ENCODE measurements around the gene ABCC8. TPM values are rescaled to one million over a fixed set of nuclear protein-coding genes. Genes with fewer than 3 reads are reported as not detected.

Gene ABCC8
- polyA plus RNA-seq, 1 experiment: not detected

GRCh38 chr11:17511571-17511970 lies 34.9 kb upstream of the ABCC8 start:
- ChIA-PET CTCF (interaction anchor here (1.3 to 3.3 kb wide), 2 partner anchors 16 to 128 kb away, joined by 5 to 16 read pairs; no protein-coding TSS in a partner anchor), POLR2A (no interaction called here)
- H3K9me3 ChIP-seq (ENCODE audit: control insufficient read depth, insufficient read depth, low read length): no peaks in the 10 kb centered on the region
- no peak for DNase-seq (ENCODE audit: low read depth, low spot score)
- no peak overlapping the region for H3K27ac ChIP-seq (ENCODE audit: low read depth, low read length)
- no peak for TF ChIP-seq CTCF (IDR thresholded peaks at IDR 0.05; ENCODE audit: low read depth, low read length)
- H3K27me3 ChIP-seq (ENCODE audit: control insufficient read depth, insufficient read depth, low read length): peaks cover 7% of the 10 kb centered on the region
- no peak overlapping the region for H3K4me3 ChIP-seq (ENCODE audit: low read depth, low read length)

- H3K9me3 ChIP-seq (ENCODE audit: control insufficient read depth, insufficient read depth, low read length): no peaks in the 10 kb centered on the region
- H3K27me3 ChIP-seq (ENCODE audit: control insufficient read depth, insufficient read depth, low read length): peaks cover 7% of the 10 kb centered on the region
- ChIA-PET CTCF (interaction anchor here (1.3 kb wide), 1 partner anchor 127 kb away, joined by 5 read pairs; no protein-coding TSS in a partner anchor), POLR2A (no interaction called here)
- no peak overlapping the region for H3K4me3 ChIP-seq (ENCODE audit: low read depth, low read length)
- DNase-seq (ENCODE audit: low read depth, low spot score): no peak
- TF ChIP-seq CTCF (IDR thresholded peaks at IDR 0.05; ENCODE audit: low read depth, low read length): no peak
- no peak overlapping the region for H3K27ac ChIP-seq (ENCODE audit: low read depth, low read length)
These were observed 34.0 kb upstream of the ABCC8 start for GRCh38 chr11:17510507-17511206.

GRCh38 chr11:17508791-17509190 lies 32.1 kb upstream of the ABCC8 start:
- no peak for DNase-seq (ENCODE audit: low read depth, low spot score)
- H3K4me3 ChIP-seq (ENCODE audit: low read depth, low read length): no peak overlapping the region
- no peak overlapping the region for H3K27ac ChIP-seq (ENCODE audit: low read depth, low read length)
- CTCF ChIA-PET: interaction anchor here (1.1 to 3.3 kb wide), 2 partner anchors 10 to 125 kb away, joined by 3 to 16 read pairs; no protein-coding TSS in a partner anchor
- H3K9me3 ChIP-seq (ENCODE audit: control insufficient read depth, insufficient read depth, low read length): no peaks in the 10 kb centered on the region
- no peak for TF ChIP-seq CTCF (IDR thresholded peaks at IDR 0.05; ENCODE audit: low read depth, low read length)
- POLR2A ChIA-PET: no interaction called here
- H3K27me3 ChIP-seq (ENCODE audit: control insufficient read depth, insufficient read depth, low read length): peaks cover 7% of the 10 kb centered on the region

GRCh38 chr11:17508306-17508705 lies 31.7 kb upstream of the ABCC8 start:
- ChIA-PET POLR2A (no interaction called here), CTCF (interaction anchor here (0.9 to 3.3 kb wide), 4 partner anchors 9 to 445 kb away, joined by 3 to 16 read pairs (median 4); no protein-coding TSS in a partner anchor)
- no peak for DNase-seq (ENCODE audit: low read depth, low spot score)
- no peaks in the 10 kb centered on the region for H3K9me3 ChIP-seq (ENCODE audit: control insufficient read depth, insufficient read depth, low read length)
- H3K27ac ChIP-seq (ENCODE audit: low read depth, low read length): no peak overlapping the region
- peaks cover 5% of the 10 kb centered on the region for H3K27me3 ChIP-seq (ENCODE audit: control insufficient read depth, insufficient read depth, low read length)
- TF ChIP-seq CTCF (IDR thresholded peaks at IDR 0.05; ENCODE audit: low read depth, low read length): no peak
- no peak overlapping the region for H3K4me3 ChIP-seq (ENCODE audit: low read depth, low read length)

GRCh38 chr11:17507773-17508172 lies 31.1 kb upstream of the ABCC8 start:
- TF ChIP-seq CTCF (IDR thresholded peaks at IDR 0.05; ENCODE audit: low read depth, low read length): no peak
- H3K27me3 ChIP-seq (ENCODE audit: control insufficient read depth, insufficient read depth, low read length): peaks cover 5% of the 10 kb centered on the region
- CTCF ChIA-PET: interaction anchor here (0.8 to 3.3 kb wide), 5 partner anchors 9 to 445 kb away, joined by 3 to 16 read pairs (median 4); no protein-coding TSS in a partner anchor
- POLR2A ChIA-PET: no interaction called here
- H3K4me3 ChIP-seq (ENCODE audit: low read depth, low read length): no peak overlapping the region
- no peaks in the 10 kb centered on the region for H3K9me3 ChIP-seq (ENCODE audit: control insufficient read depth, insufficient read depth, low read length)
- H3K27ac ChIP-seq (ENCODE audit: low read depth, low read length): no peak overlapping the region
- no peak for DNase-seq (ENCODE audit: low read depth, low spot score)

Measured in AG04450 (cell line).